Activated CD4-positive, alpha-beta memory T cell treated with anti-CD3 and anti-CD28 coated beads for 36 hours (primary cell): ENCODE results near the gene LSAMP. TPM values are rescaled to one million over a fixed set of nuclear protein-coding genes. Genes with fewer than 3 reads are reported as not detected.
"Not testable (repeated sequence)": the region's sequence is repeated elsewhere in the genome, so short reads cannot be mapped to it uniquely, and the experiment has no call there.

ENCODE experiments used
- CTCF ChIA-PET: fragments of 350-600 bp; sonication (Branson Sonifier 250); formaldehyde crosslinking; loops from one replicate; lab custom pipeline; 2021; ENCODE audit warnings: antibody characterized with exemption, inconsistent platforms; lab: Charles Lee
- POLR2A ChIA-PET: fragments of 350-600 bp; sonication (Branson Sonifier 250); formaldehyde crosslinking; loops from one replicate; lab custom pipeline; 2021; ENCODE audit warnings: antibody characterized with exemption; lab: Charles Lee
- DNase-seq: peaks from one replicate; pipeline ENCODE4 v3.0.0-alpha.2; 2020
- H3K27ac Mint-ChIP-seq: one replicate; pipeline ENCODE4 v1.8.0; 2021; ENCODE audit warnings: mixed read lengths
- H3K27me3 Mint-ChIP-seq: one replicate; pipeline ENCODE4 v1.8.0; 2021; ENCODE audit warnings: mixed read lengths
- H3K36me3 Mint-ChIP-seq: one replicate; pipeline ENCODE4 v1.8.0; 2021; ENCODE audit warnings: mixed read lengths
- H3K4me1 Mint-ChIP-seq: one replicate; pipeline ENCODE4 v1.8.0; 2021; ENCODE audit warnings: low read depth, mixed read lengths
- H3K4me3 Mint-ChIP-seq: one replicate; pipeline ENCODE4 v1.8.0; 2021; ENCODE audit warnings: mild to moderate bottlenecking, mixed read lengths
- H3K9me3 Mint-ChIP-seq: one replicate; pipeline ENCODE4 v1.8.0; 2021; ENCODE audit warnings: mixed read lengths
- intact Hi-C: fragments of 100-400 bp; cut with micrococcal nuclease; formaldehyde crosslinking; loops from one replicate; pipeline ENCODE4 v1.15.1; 2023
- total RNA-seq, 2 experiments: library from RNA; stranded (reverse); gene quantifications; one replicate each; pipeline ENCODE4 v1.2.3, GENCODE V29; 2021

Gene LSAMP
- total RNA-seq, 2 experiments from 2014 or later: not detected

- CTCF ChIA-PET: interaction anchor here (1.0 kb wide), 1 partner anchor 17 kb away, joined by 4 read pairs; no protein-coding TSS in a partner anchor
Observed at GRCh38 chr3:115766587-115767482, 678.5 kb downstream of the LSAMP start.

GRCh38 chr3:115761927-115762305, 683.4 kb downstream of the LSAMP start:
- Mint-ChIP-seq H3K4me1 (no peaks in the 10 kb centered on the region), H3K4me3 (no peak overlapping the region), H3K9me3 (no peaks in the 10 kb centered on the region), H3K36me3 (no peaks in the 10 kb centered on the region), H3K27ac (no peak overlapping the region), H3K27me3 (peaks cover 1% of the 10 kb centered on the region)
- no peak for DNase-seq
- POLR2A ChIA-PET: no interaction called here
- CTCF ChIA-PET: no interaction called here
- intact Hi-C loops: no loop called here

More at GRCh38 chr3:115766587-115767482, 678.5 kb downstream of the LSAMP start:
- POLR2A ChIA-PET: no interaction called here
- DNase-seq: no peak
- intact Hi-C loops: no loop called here
- Mint-ChIP-seq H3K27me3 (peaks cover 1% of the 10 kb centered on the region), H3K36me3 (no peaks in the 10 kb centered on the region), H3K4me3 (no peak overlapping the region), H3K4me1 (no peaks in the 10 kb centered on the region), H3K27ac (no peak overlapping the region), H3K9me3 (no peaks in the 10 kb centered on the region)

GRCh38 chr3:115760716-115761115, 684.6 kb downstream of the LSAMP start:
- no peaks in the 10 kb centered on the region for H3K9me3 Mint-ChIP-seq
- intact Hi-C loops: no loop called here
- H3K4me1 Mint-ChIP-seq: no peaks in the 10 kb centered on the region
- H3K27ac Mint-ChIP-seq: no peak overlapping the region
- no peak for DNase-seq
- H3K36me3 Mint-ChIP-seq: no peaks in the 10 kb centered on the region
- no peaks in the 10 kb centered on the region for H3K27me3 Mint-ChIP-seq
- H3K4me3 Mint-ChIP-seq: no peak overlapping the region
- CTCF ChIA-PET: no interaction called here
- POLR2A ChIA-PET: interaction anchor here (0.7 kb wide), 1 partner anchor 180 kb away, joined by 3 read pairs; no protein-coding TSS in a partner anchor

GRCh38 chr3:115758076-115758763, 687.1 kb downstream of the LSAMP start:
- CTCF ChIA-PET: no interaction called here
- intact Hi-C loops: no loop called here
- Mint-ChIP-seq H3K36me3 (no peaks in the 10 kb centered on the region), H3K27me3 (no peaks in the 10 kb centered on the region), H3K9me3 (no peaks in the 10 kb centered on the region), H3K4me1 (no peaks in the 10 kb centered on the region), H3K27ac (no peak overlapping the region), H3K4me3 (no peak overlapping the region)
- no peak for DNase-seq
- POLR2A ChIA-PET: no interaction called here

- H3K27ac Mint-ChIP-seq, CTCF ChIA-PET, H3K36me3 Mint-ChIP-seq, H3K4me1 Mint-ChIP-seq, DNase-seq, POLR2A ChIA-PET, H3K9me3 Mint-ChIP-seq, intact Hi-C loops, H3K27me3 Mint-ChIP-seq, H3K4me3 Mint-ChIP-seq: not testable (repeated sequence)
Observed at GRCh38 chr3:115752978-115753377, 692.3 kb downstream of the LSAMP start.
